Superior temporal gyrus (tissue), 1 donor: ENCODE measurements around the gene CCDC122.
A peak's percentile ranks its signal among the peaks of the same experiment; 100 is the strongest.

ENCODE experiments used
- DNase-seq: peaks from one replicate; pipeline ENCODE4 v3.0.0-alpha.2; 2016; ENCODE audit errors: extremely low spot score

The CCDC122 gene

DNA sequence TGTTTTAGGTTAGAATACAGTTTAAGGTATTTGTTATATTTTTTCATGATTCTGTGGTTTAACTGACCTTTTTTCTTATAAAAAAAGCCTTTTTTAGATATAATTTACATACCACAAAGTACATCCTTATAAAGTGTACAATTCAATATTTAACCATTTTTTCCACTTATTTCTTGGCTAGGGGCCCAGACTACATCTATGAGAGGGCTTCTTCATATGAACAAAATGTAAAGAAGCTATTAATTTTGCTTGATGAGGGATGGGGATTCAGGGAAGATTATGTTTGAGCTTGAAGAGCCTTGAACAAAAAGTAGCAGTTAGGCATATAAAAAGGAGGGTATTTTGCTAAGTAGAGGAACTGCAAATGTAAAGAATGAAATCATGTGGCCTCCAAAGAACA, 2.2 kb downstream of the CCDC122 start:
- DNase-seq = peak; percentile 40

GRCh38 chr13:43876366-43876765, 3.2 kb downstream of the CCDC122 start:
- DNase-seq = peak; percentile 33

- DNase-seq = peak; percentile 89
Observed at GRCh38 chr13:43874504-43875092, 4.9 kb downstream of the CCDC122 start.

- no peak for DNase-seq
Observed at GRCh38 chr13:43872181-43872580, 7.4 kb downstream of the CCDC122 start.

GRCh38 chr13:43865892-43866291, 13.6 kb downstream of the CCDC122 start:
- DNase-seq = no peak

DNA sequence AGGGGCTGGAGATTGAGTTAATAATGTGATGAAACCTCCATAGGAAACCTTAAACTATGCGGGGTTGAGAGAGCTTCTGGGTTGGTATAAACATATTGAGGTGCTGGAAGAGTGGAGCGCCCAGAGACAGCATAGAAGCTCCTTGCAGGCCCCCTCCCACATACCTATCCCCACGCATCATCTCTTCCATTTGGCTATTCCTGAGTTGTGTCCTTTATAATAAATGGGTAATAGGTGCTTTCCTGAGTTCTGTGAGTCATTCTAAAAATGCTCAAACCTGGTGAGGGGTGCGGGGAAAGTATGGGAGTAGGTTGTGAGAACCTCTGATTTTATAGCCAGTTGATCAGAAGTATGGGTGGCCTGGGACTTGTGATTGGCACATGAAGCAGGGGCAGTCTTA, 14.6 kb downstream of the CCDC122 start:
- no peak for DNase-seq

- no peak for DNase-seq
Observed at GRCh38 chr13:43861863-43862262, 17.7 kb downstream of the CCDC122 start.

DNA sequence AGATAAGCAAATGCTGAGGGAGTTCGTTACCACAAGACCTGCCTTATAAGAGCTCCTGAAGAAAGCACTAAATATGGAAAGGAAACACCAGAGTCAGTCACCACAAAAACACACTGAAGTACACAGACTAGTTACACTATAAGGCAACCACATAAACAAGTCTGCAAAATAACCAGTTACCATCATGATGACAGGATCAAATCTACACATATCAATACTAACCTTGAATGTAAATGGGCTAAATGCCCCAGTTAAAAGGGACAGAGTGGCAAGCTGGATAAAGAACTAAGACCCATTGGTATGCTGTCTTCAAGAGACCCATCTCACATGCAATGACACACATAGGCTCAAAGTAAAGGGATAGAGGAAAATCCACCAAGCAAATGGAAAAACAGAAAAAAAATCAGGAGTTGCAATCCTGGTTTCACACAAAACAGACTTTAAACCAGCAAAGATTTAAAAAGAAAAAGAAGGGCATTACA, 26.6 kb downstream of the CCDC122 start:
- DNase-seq = no peak

- DNase-seq = no peak
Observed at GRCh38 chr13:43850873-43851272, 28.7 kb downstream of the CCDC122 start.

DNA sequence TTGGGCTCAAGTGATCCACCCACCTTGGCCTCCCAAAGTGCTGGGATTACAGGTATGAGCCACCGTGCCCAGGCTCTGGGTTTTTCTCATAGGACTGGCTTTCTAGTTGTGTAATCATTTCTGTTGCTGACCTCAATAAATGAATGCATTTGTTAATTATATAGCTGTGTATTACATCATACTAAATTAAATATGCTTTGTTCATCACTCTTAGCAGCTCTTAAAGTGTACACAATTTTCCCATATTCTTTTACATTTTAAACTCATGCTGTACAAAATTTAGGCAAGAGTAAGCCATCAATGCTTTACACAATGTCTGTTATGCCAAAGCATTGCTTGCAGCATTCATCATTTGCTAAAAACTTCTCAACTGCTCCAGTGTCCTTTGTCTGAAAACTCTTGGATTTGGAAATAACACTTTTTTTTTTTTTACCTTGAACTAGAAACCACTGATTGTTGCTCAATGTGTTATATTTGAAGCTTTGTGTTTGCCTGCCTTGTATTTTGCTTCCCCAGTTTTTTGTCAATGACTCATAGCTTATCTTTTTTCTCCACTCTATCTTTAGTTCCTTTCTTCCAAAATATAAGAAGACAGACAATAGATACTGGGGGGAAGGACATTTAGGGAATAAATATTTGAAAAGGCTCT, 31.4 kb downstream of the CCDC122 start:
- no peak for DNase-seq

DNA sequence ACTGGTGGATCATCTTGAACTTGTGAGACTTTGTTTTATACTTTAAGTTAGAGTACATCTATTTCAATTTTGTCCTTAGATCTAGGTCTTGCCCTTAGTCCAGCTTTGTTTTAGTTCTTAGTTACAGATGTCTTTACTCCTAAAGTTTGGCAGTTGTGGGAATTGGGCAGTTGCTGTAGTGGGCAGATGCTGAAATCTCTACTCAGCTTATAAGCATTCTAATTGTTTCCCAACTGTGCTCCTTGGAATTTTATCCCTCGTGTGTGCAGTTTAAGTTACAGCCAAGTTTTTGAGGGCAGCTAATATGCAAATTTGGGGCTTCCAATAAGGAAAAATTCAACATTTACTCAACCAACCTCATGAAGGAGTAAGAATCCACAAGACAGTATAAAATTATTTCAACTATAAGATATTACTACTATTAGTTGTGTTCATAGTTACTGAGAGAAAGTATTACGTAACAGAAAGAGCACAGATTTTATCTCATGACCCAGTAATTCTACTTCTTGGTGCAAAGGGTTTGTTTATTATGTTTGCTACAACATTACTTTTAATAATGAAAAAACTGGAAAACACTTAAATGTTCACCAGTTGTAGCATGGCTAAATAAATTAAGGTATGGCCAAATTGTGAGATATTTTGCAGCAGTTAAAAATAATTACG, 32.9 kb downstream of the CCDC122 start:
- no peak for DNase-seq

- DNase-seq = no peak
Observed at GRCh38 chr13:43838909-43839308, 40.6 kb downstream of the CCDC122 start.

- DNase-seq = no peak
Observed at GRCh38 chr13:43835701-43836100, 43.8 kb downstream of the CCDC122 start.

DNA sequence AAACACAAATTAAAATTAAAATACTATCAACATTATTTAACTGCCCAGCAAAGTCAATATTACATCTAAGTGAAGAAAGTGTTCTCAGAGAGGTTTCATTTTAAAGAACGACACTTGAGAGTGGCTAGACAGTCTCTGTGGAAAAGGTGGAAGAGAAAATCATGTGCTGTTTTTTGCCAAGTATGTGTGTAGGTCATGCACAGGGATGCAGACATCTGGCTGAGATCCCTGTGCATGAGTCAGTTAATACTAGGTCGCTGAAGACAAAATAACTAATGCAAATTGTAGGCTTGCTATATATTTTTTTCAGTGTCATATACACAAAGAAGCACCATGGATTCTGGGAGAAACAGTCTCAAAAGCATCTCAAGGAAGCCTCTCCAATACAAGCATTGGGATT, 48.5 kb downstream of the CCDC122 start:
- no peak for DNase-seq

DNA sequence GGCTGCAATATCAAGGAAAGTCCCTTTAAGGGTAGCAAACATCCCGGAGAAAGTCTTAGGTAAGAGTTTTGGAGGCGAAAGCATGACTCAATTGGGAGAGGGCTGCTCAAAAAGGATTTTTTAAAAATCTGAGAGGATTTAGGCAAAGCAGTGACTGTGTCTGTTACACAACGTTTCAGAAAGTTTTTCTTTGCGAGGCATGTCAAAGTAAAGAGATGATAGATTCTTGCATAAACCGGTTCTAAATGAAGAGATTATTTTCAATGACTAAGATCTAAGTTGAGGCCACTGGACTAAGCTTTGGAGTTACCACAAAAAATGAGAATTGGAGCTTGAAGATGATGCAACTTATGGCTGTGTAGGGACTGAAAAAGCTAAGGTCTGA, 49.1 kb downstream of the CCDC122 start:
- DNase-seq = no peak

DNA sequence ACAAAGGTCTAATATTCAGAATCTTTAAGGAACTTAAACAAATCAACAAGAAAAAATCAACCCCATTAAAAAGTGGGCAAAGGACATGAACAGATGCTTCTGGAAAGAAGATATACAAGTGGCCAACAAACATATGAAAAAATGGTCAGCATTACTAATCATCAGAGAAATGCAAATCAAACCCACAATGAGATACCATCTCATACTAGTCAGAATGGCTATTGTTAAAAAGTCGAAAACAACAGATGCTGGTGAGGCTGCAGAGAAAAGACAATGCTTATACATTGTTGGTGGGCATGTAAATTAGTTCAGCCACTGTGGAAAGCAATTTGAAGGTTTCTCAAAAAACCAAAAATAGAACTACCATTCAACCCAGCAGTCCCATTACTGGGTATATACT, 54.9 kb downstream of the CCDC122 start:
- peak; percentile 91 for DNase-seq

GRCh38 chr13:43822969-43823368, 56.6 kb downstream of the CCDC122 start:
- no peak for DNase-seq

- peak; percentile 80 for DNase-seq
Observed at GRCh38 chr13:43816401-43816889, 63.1 kb downstream of the CCDC122 start.

GRCh38 chr13:43815204-43815603, 64.3 kb downstream of the CCDC122 start:
- no peak for DNase-seq

- peak; percentile 55 for DNase-seq
Observed at GRCh38 chr13:43808676-43809075, 70.9 kb downstream of the CCDC122 start.

DNA sequence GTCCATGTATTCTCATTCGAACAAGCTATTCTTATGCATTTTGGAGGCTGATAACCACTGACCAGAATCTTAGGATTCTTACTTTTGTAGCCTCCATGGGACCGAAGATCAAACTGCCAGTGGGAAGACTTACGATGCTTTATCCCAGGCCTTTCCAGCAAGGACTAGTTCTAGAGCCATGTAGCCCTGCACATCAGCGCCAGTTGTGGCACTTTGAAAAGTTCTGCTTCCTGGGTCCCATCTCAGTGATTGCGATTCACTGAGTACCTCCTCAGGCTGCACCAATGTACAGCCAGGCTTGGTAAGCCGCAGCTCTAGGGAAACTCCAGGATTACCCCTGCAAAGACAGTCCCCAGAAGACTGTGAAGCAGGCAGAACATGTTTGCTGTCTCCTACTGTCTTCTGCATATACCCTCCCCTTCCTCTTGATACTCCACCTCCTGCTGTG, 73.8 kb downstream of the CCDC122 start:
- DNase-seq = peak; percentile 58

GRCh38 chr13:43805071-43805468, 74.5 kb downstream of the CCDC122 start:
- peak; percentile 87 for DNase-seq
